Skeletal muscle satellite cell (primary cell): ENCODE data around the gene ADD3.

Experiments used
- H3K27me3 ChIP-seq: 2 replicates; pipeline ENCODE4 v1.7.0; 2013; ENCODE audit warnings: low read length; ENCODE audit not compliant: control insufficient read depth, insufficient read depth
- H3K36me3 ChIP-seq: 2 replicates; pipeline ENCODE4 v1.7.0; 2013; ENCODE audit warnings: mild to moderate bottlenecking, control low read depth, low read length; ENCODE audit not compliant: insufficient read depth
- H3K4me1 ChIP-seq: 2 replicates; pipeline ENCODE4 v1.7.0; 2013; ENCODE audit warnings: low read length; ENCODE audit not compliant: control insufficient read depth, insufficient read depth
- H3K4me2 ChIP-seq: 2 replicates; pipeline ENCODE4 v1.7.0; 2013; ENCODE audit warnings: mild to moderate bottlenecking, low read length
- H3K4me3 ChIP-seq: 2 replicates; pipeline ENCODE4 v1.7.0; 2013; ENCODE audit warnings: low read length
- H3K9ac ChIP-seq: 2 replicates; pipeline ENCODE4 v1.7.0; 2013; ENCODE audit warnings: mild to moderate bottlenecking, low read depth, low read length, moderate library complexity
- H3K9me3 ChIP-seq: replicated peaks from 2 replicates; pipeline ENCODE4 v1.7.0; 2013; ENCODE audit warnings: mild to moderate bottlenecking, control low read depth, low read length

The ADD3 gene

DNA sequence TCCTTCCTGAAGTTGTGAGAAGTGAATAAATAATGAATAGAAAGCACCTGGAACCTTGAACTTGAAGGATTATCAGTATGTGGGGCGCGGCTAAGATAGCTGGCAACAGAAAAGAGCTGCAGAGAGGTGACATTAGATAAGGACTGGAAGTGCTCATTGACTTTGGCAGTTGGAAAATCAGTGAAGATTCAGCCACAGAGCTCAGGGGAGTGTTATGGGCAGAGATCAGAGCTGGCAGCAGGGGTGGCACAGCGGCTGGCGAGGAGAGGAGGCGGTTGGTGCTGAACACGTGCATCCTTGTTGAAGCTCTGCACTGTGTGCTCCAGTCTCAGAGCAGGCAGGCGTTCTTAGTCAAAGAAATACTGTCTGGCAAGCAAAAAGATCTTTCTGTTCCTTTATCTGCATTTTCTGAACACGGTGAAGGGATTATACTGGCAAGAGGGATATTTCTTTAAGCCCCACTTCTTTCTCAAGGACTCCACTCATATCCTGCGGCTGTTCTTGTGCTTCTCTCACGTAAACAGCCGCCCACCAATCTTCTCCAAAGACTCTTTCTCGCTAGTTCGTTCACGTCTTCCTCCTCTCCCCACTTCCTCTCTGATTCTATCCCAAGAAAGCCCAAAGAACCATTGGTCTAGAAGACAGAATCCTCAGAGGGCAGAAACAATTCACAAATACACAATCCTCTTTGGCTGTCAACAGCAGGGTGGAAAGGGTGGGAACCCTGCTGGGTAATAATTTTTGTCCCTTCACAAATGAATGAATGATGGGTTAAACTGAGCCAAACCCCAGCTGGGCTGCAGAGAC, 38.6 kb upstream of the ADD3 start:
- H3K4me3 ChIP-seq: no peak overlapping the region
- no peaks in the 10 kb centered on the region for H3K36me3 ChIP-seq
- no peaks in the 10 kb centered on the region for H3K27me3 ChIP-seq
- H3K9me3 ChIP-seq: no peaks in the 10 kb centered on the region
- H3K4me2 ChIP-seq: no peak overlapping the region
- H3K9ac ChIP-seq: no peak overlapping the region
- peaks cover 31% of the 10 kb centered on the region for H3K4me1 ChIP-seq

DNA sequence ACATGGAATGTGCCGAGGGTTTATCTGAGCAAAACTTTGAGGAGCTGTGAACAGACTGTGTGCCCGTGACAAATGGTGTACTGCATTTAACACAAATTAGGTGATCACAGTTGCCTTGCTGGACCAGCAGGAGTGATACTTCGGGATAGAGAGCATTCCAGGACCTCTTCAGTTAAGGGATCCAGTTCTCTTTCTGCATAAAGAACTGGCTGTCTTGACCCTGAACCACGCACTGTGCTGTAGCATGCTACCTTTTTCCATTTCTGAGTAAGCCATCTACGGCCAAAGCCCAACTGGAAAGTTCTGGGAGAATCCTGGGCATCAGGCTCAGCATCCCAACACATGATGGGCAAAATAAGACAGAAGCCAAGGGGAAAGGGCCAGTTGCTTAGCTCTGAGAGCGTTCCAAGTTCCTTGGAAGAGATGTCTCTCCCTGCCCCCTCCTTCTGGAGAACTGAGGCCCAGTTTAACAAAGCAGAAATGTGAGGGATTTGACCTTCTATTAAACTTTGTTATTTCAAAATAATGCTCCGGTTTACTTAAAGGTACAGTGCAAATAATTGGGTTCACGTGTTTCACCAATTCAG, 37.9 kb upstream of the ADD3 start:
- peaks cover 31% of the 10 kb centered on the region for H3K4me1 ChIP-seq
- H3K27me3 ChIP-seq: no peaks in the 10 kb centered on the region
- no peaks in the 10 kb centered on the region for H3K9me3 ChIP-seq
- H3K36me3 ChIP-seq: no peaks in the 10 kb centered on the region
- no peak overlapping the region for H3K9ac ChIP-seq
- no peak overlapping the region for H3K4me2 ChIP-seq
- H3K4me3 ChIP-seq: no peak overlapping the region

DNA sequence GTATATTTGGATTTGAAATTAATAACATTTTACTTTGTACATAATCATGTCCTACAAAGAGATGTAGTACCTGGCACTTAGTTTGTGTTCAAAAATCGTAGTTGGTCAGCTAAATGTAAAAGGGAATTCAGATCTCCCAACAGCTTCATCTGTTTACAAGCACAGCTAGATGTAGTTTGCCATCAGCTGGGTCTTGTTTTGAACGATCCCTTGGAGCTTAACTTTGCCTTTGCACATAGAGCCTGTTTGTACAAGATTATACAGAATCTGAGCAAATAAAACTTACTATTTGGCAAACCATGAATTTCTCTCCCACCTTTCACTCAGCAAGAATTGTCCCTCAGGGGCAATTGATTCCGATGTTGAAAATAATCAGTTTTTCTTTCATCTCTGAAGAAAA, 36.1 kb upstream of the ADD3 start:
- Histone ChIP-seq H3K4me1 (peaks cover 16% of the 10 kb centered on the region), H3K9ac (no peak overlapping the region), H3K36me3 (no peaks in the 10 kb centered on the region), H3K4me2 (no peak overlapping the region), H3K9me3 (no peaks in the 10 kb centered on the region), H3K27me3 (no peaks in the 10 kb centered on the region), H3K4me3 (no peak overlapping the region)

- H3K36me3 ChIP-seq: no peaks in the 10 kb centered on the region
- H3K27me3 ChIP-seq: no peaks in the 10 kb centered on the region
- H3K9ac ChIP-seq: no peak overlapping the region
- peaks cover 13% of the 10 kb centered on the region for H3K4me1 ChIP-seq
- no peak overlapping the region for H3K4me3 ChIP-seq
- no peaks in the 10 kb centered on the region for H3K9me3 ChIP-seq
- no peak overlapping the region for H3K4me2 ChIP-seq
These were observed 35.3 kb upstream of the ADD3 start for GRCh38 chr10:109972372-109973001.

GRCh38 chr10:109973326-109973829, 34.4 kb upstream of the ADD3 start:
- no peaks in the 10 kb centered on the region for H3K36me3 ChIP-seq
- H3K4me2 ChIP-seq: no peak overlapping the region
- H3K27me3 ChIP-seq: no peaks in the 10 kb centered on the region
- peaks cover 14% of the 10 kb centered on the region for H3K4me1 ChIP-seq
- H3K9me3 ChIP-seq: no peaks in the 10 kb centered on the region
- H3K9ac ChIP-seq: no peak overlapping the region
- no peak overlapping the region for H3K4me3 ChIP-seq

GRCh38 chr10:109974504-109975191, 33.1 kb upstream of the ADD3 start:
- no peaks in the 10 kb centered on the region for H3K27me3 ChIP-seq
- H3K9me3 ChIP-seq: no peaks in the 10 kb centered on the region
- H3K36me3 ChIP-seq: no peaks in the 10 kb centered on the region
- no peak overlapping the region for H3K4me3 ChIP-seq
- H3K9ac ChIP-seq: no peak overlapping the region
- no peak overlapping the region for H3K4me2 ChIP-seq
- H3K4me1 ChIP-seq: peaks cover 20% of the 10 kb centered on the region

DNA sequence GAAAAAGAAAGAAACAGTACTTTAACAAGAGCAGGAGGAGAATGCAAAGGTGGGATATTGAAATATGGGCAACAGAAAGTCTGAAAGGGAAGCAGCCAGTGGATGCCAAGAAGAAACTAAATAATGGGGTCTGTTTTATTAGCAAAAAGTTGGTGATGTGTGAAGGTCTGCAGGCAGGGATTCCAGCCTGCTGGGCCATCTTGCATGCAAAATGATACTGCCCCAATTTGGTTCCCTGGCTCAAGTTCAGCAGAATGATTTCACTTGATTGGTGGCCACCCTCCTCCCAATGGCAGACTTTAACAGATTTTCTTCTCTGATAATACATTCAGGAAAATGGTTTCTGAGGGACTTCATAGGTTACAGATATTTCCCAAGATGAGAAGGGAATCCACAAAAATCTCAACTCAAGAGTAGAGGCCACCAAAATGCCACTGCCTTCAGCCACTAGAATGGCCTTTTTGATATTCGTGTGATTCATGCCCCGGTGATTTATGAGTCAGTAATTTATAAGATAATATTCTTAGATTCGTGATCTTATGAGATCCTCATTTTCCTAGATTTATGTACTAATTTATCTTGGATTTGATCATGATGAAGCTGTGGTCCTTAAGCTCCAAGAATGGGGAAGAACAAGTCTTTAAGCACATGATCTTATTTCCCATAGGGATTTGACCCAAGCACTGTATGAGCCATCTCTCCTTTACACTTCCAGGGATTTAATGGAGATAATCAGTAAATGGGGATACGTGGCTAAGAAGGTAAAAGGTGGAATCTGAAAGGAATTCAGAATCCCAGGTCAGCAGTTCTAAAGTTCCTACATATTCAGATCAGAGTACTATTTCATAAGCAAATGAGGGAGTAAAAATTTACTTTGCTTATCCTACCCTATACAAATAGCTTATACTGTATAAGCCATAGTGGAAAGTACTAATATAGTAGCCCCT, 32.3 kb upstream of the ADD3 start:
- H3K9ac ChIP-seq: no peak overlapping the region
- H3K9me3 ChIP-seq: no peaks in the 10 kb centered on the region
- no peaks in the 10 kb centered on the region for H3K27me3 ChIP-seq

DNA sequence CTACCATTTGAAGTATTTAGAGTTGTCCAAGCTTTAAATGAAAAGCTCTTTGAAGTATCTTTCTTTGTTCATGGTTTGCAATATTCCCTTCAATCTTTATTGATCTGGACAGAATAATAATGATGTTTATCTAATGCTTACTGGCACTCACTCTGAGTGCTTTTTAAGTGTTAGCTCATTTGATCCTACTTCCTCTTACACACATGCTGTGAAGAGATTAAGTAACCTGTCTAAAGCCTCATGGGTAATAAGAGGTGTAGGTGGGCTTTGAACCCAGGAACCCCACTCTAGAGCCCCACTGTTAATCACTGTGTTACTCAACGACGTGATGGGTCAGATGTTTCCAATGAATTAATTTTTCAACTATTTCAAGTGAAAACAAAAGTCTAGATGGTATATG, 31.1 kb upstream of the ADD3 start:
- Histone ChIP-seq H3K4me3 (no peak overlapping the region), H3K27me3 (no peaks in the 10 kb centered on the region), H3K4me2 (no peak overlapping the region), H3K4me1 (peaks cover 20% of the 10 kb centered on the region), H3K36me3 (no peaks in the 10 kb centered on the region), H3K9ac (no peak overlapping the region), H3K9me3 (no peaks in the 10 kb centered on the region)

More for the DNA sequence above, 32.3 kb upstream of the ADD3 start:
- peaks cover 20% of the 10 kb centered on the region for H3K4me1 ChIP-seq
- H3K4me2 ChIP-seq: no peak overlapping the region
- no peaks in the 10 kb centered on the region for H3K36me3 ChIP-seq
- no peak overlapping the region for H3K4me3 ChIP-seq

DNA sequence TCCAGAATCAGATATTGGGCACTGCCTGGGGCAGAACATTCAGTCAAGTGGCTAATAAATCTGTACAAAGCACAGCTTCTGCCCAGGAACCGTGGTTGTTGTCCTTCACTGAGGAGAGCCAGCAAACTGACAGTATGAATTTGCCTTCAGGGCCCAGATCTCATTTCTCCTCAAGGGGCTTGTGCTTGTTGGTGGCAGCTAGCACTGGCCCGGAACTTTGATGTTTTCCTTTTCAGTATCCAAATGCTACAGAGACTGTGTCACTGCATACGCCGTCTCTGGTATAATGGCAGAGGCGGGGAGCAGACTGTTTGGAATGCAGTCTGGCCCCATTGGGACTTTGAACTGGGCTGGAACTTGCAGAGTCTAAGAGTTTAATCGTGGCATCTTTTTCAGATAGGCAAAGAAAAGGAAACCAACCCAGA, 30.4 kb upstream of the ADD3 start:
- Histone ChIP-seq H3K27me3 (no peaks in the 10 kb centered on the region), H3K36me3 (no peaks in the 10 kb centered on the region), H3K4me2 (peak overlapping the region; percentile 30), H3K9ac (no peak overlapping the region), H3K4me1 (peaks cover 26% of the 10 kb centered on the region), H3K9me3 (no peaks in the 10 kb centered on the region), H3K4me3 (no peak overlapping the region)

- Histone ChIP-seq H3K4me3 (no peak overlapping the region), H3K4me2 (peak overlapping the region; percentile 17), H3K4me1 (peaks cover 26% of the 10 kb centered on the region), H3K27me3 (no peaks in the 10 kb centered on the region), H3K9me3 (no peaks in the 10 kb centered on the region), H3K9ac (no peak overlapping the region), H3K36me3 (no peaks in the 10 kb centered on the region)
These were observed 29.3 kb upstream of the ADD3 start for GRCh38 chr10:109978481-109978880.
